Activated naive CD8-positive, alpha-beta T cell treated with anti-CD3 and anti-CD28 coated beads for 36 hours (primary cell): ENCODE measurements around the gene HEATR5B. TPM values are rescaled to one million over a fixed set of nuclear protein-coding genes. Genes with fewer than 3 reads are reported as not detected.
A peak's percentile ranks its signal among the peaks of the same experiment; 100 is the strongest.

Source experiments
- DNase-seq: peaks from one replicate; pipeline ENCODE4 v3.0.0; 2021
- H3K27ac Mint-ChIP-seq: one replicate; pipeline ENCODE4 v1.8.0; 2022; ENCODE audit warnings: mild to moderate bottlenecking, moderate library complexity, mixed read lengths
- H3K27me3 Mint-ChIP-seq: one replicate; pipeline ENCODE4 v1.8.0; 2022; ENCODE audit warnings: mild to moderate bottlenecking, mixed read lengths
- H3K36me3 Mint-ChIP-seq: one replicate; pipeline ENCODE4 v1.8.0; 2021; ENCODE audit warnings: mild to moderate bottlenecking, mixed read lengths
- H3K4me1 Mint-ChIP-seq: one replicate; pipeline ENCODE4 v1.8.0; 2021; ENCODE audit warnings: mixed read lengths
- H3K4me3 Mint-ChIP-seq: one replicate; pipeline ENCODE4 v1.8.0; 2022; ENCODE audit warnings: mild to moderate bottlenecking, moderate library complexity, mixed read lengths
- H3K9me3 Mint-ChIP-seq: one replicate; pipeline ENCODE4 v1.8.0; 2022; ENCODE audit warnings: mixed read lengths
- total RNA-seq, 2 experiments: library from RNA; stranded (reverse); gene quantifications; one replicate each; pipeline ENCODE4 v1.2.3, GENCODE V29; 2021

Gene HEATR5B
- total RNA-seq: 10 to 100 TPM; 14.5 to 14.6 TPM

DNA sequence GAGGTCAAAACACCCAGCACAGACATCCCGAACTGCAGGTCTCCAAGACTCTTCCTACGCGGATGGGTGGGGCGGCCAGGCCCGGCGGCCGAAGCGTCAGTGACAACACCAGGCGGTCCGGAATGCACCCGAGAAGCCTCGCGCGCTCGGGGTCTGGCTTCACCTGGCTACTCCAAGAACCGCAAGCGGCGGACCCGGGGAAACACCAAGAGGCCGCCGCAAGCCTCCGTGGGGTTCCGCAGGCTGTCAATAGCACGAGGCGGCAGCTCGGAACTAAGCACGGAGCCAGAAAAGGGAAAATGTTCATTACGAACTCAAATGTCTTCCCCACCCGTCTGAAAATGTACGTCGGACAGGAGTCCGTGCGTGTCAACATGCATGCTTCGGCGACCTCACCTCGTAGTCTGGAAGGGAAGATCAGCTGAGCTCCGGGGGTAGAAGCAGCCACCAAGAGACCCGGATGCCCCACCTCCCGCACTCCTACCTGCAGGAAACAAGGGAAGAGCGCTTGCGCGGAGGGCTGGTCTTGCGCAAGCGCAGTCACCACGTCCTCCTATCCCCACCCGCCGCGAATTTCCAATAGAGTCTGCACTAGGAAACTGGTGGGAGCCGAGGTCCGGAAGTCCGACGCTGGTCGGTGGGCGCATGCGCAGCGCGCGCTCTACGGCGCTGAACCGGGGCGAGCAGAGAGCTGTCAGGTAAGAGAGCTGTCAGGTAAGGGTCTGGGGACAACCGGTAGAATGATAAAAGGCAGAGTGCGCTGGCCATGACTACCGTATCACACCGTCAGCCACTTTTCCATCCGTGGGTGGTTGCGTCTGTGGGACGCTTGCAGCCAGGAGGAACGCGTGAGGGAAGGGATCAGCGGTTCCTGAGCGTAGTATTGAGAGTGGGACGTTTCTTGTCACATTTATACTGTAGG is at the start of gene HEATR5B, which contains the start of gene GPATCH11:
TSS of gene HEATR5B (minus strand) at position 500 of the 922 bp plus-strand sequence. CDS start 958 bp downstream, outside the sequence.
TSS of gene GPATCH11 (plus strand) at position 646 of the 922 bp plus-strand sequence. CDS start 3,864 bp downstream, outside the sequence.
- H3K9me3 Mint-ChIP-seq: peaks cover 2% of the 10 kb centered on the region
- H3K27ac Mint-ChIP-seq: no peak within 1 kb of the TSS
- peak; percentile 93 for DNase-seq
- H3K27me3 Mint-ChIP-seq: no peaks in the 10 kb centered on the region
- peaks cover 33% of the 10 kb centered on the region for H3K36me3 Mint-ChIP-seq
- H3K4me3 Mint-ChIP-seq: no peak within 1 kb of the TSS
- peaks cover 42% of the 10 kb centered on the region for H3K4me1 Mint-ChIP-seq

DNA sequence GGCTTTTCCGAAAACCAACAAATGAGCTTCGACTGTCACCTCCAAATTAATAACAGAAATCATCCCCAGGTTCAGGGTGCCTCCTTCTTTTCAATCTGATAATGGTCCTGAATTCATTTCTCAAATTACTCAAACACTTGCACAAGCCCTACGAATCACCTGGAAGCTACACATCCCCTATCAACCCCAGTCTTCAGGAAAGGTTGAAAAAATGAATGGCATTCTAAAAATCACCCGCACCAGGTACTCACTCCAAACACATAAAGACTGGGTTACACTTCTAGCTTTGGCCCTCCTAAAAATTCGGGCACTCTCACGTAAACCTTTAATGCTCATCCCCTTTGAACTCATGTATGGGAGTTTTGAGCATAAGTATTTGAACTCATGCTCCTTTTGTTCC is 48.7 kb upstream of the HEATR5B start:
- Mint-ChIP-seq H3K27me3 (no peaks in the 10 kb centered on the region), H3K27ac (no peak overlapping the region), H3K9me3 (peaks cover 2% of the 10 kb centered on the region), H3K4me3 (no peak overlapping the region), H3K4me1 (no peaks in the 10 kb centered on the region), H3K36me3 (peaks cover 50% of the 10 kb centered on the region)
- no peak for DNase-seq

DNA sequence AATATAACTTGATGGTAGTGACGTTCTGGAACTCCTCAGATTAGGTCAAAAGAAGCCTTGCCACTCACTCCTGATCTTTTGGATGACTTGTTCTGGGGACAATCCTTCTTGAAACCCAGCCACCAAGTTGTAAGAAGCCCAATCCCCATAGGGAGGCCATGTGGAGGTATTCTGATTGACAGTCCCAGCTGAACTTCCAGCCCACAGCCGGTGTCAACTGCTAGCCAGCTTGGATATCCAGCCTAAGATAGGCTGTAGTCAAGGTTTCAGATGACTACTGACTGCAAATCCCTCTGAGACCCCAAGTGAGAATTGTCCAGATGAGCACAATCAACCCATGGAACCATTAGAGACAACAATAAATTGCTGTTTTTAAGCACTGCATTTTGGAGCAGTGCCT is 41.2 kb upstream of the HEATR5B start:
- H3K27ac Mint-ChIP-seq: no peak overlapping the region

DNA sequence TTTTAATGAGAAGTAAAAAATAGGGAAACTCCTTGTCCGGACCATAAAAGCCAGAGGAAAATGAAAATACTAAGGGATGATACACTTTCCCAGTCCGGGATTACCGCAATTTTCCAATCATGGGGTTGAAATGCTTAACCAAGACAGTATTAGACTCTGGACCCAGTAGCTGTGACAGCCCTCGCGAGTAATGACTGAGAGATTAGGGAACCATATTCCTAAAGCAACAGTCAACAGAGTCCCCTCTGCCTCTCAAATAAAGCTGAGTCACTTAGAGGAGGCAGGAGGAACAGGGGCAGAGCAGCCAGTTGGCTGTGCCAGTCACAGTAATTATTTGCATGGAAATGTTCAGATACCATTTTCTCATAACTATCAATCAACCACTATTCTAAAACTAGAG is 35.0 kb upstream of the HEATR5B start:
- Mint-ChIP-seq H3K4me1 (no peaks in the 10 kb centered on the region), H3K27ac (no peak overlapping the region), H3K27me3 (no peaks in the 10 kb centered on the region), H3K9me3 (no peaks in the 10 kb centered on the region), H3K36me3 (peaks cover 19% of the 10 kb centered on the region), H3K4me3 (no peak overlapping the region)
- DNase-seq: no peak

More for the DNA sequence above, 41.2 kb upstream of the HEATR5B start:
- no peak for DNase-seq
- H3K4me1 Mint-ChIP-seq: no peaks in the 10 kb centered on the region
- no peak overlapping the region for H3K4me3 Mint-ChIP-seq
- H3K36me3 Mint-ChIP-seq: peaks cover 40% of the 10 kb centered on the region
- H3K27me3 Mint-ChIP-seq: no peaks in the 10 kb centered on the region
- H3K9me3 Mint-ChIP-seq: no peaks in the 10 kb centered on the region

DNA sequence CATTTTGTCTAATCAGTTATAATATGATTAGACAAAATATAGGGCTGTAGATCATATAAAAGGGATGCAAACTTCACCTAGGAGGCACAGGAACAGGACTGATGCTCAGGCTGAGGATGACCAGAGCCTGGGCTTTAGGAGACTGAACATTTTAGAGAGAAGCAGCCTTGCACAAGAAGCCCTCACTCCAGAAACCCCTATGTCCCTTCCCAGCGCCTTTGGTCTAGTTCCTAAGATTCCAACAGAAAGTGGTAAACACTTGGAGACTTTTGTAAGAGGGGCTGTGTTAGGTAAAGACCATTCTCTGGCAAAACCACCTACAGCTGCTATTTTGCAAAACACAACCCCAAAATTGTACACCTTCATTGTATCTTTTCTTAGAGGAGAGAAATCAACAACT is 33.4 kb upstream of the HEATR5B start:
- peaks cover 16% of the 10 kb centered on the region for H3K36me3 Mint-ChIP-seq
- no peaks in the 10 kb centered on the region for H3K27me3 Mint-ChIP-seq
- no peaks in the 10 kb centered on the region for H3K9me3 Mint-ChIP-seq

DNA sequence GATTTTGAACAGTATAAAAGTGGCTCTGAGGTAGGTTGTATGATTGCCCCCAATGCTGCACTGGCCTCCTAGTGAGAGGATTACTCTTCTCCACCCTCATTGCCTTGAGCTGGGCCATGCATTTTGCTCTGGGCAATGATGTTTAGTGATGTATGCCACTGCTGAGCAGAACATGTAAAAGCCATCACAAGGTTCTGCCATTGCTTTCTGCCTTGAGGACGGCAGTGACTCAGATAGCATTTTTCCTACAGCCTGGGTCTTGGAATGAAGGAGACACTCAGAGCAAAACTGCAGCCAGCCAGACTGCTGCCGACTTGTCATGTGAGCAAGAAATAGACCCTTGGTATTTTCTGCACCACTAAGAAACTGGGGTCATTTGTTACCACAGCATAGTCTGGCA is 27.8 kb upstream of the HEATR5B start:
- Mint-ChIP-seq H3K27me3 (no peaks in the 10 kb centered on the region), H3K9me3 (no peaks in the 10 kb centered on the region), H3K27ac (no peak overlapping the region), H3K4me3 (no peak overlapping the region), H3K36me3 (peaks cover 22% of the 10 kb centered on the region), H3K4me1 (no peaks in the 10 kb centered on the region)
- no peak for DNase-seq

More for the DNA sequence above, 33.4 kb upstream of the HEATR5B start:
- DNase-seq: no peak
- H3K27ac Mint-ChIP-seq: no peak overlapping the region
- no peaks in the 10 kb centered on the region for H3K4me1 Mint-ChIP-seq
- no peak overlapping the region for H3K4me3 Mint-ChIP-seq

DNA sequence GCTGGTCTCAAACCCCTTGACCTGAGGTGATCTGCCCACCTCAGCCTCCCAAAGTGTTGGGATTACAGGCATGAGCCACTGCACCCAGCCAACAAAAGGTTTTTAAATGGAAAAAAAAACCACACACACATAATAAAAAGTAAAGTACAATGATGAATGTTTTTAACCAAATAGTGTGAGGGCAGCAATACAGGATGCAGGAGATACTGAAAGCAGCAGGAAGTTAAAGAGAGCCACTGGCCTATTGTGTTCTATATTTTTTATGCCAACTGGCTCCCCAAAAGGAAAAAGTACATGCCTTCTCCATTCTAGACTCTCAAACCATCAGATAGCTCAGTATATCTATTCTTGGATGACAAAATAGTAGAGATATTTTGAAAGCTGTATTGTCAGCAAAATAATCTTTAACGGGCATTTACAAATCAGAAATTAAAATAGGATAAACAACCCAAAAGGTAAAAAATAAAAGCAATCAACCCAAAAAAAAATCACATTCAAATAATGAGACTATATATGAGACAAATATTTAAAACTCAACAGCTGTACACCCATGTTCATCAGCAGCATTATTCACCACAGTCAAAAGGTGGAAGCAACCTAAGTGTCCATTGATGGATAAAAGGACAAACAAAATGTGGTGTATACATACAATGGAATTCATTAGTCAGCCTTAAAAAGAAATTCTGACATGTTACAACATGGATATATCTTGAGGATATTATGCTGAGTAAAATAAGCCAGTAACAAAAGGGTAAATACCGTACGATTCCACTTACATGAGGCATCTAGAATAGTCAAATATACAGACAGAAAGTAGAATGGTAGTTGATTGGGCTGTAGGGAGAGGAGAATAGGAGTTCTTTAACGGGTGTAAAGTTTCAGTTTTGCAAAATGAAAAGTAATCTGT is 26.4 kb upstream of the HEATR5B start:
- no peak overlapping the region for H3K27ac Mint-ChIP-seq
- H3K4me3 Mint-ChIP-seq: no peak overlapping the region
- peaks cover 18% of the 10 kb centered on the region for H3K36me3 Mint-ChIP-seq
- no peak for DNase-seq
- no peaks in the 10 kb centered on the region for H3K9me3 Mint-ChIP-seq
- H3K27me3 Mint-ChIP-seq: no peaks in the 10 kb centered on the region
- H3K4me1 Mint-ChIP-seq: no peaks in the 10 kb centered on the region

DNA sequence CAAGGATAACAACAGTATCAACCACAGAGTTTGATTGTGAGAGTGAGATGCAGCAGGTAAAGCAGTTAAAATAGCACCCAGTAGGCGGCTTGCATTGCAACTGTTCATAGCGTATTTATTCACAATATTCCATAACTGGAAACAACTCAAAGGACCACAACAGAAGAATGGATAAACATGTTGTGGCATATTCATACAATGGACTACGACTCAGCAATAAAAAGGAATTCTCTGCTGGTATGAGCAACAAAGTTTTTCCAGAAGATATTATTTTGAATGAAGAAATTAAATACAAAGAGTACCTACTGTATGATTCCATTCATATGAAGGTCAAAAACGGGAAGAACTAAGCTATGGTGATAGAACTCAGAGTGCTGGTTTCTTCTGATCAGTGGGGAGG is 25.4 kb upstream of the HEATR5B start:
- Mint-ChIP-seq H3K27me3 (no peaks in the 10 kb centered on the region), H3K4me3 (no peak overlapping the region), H3K27ac (no peak overlapping the region), H3K9me3 (no peaks in the 10 kb centered on the region), H3K4me1 (no peaks in the 10 kb centered on the region), H3K36me3 (peaks cover 16% of the 10 kb centered on the region)
- DNase-seq: no peak

DNA sequence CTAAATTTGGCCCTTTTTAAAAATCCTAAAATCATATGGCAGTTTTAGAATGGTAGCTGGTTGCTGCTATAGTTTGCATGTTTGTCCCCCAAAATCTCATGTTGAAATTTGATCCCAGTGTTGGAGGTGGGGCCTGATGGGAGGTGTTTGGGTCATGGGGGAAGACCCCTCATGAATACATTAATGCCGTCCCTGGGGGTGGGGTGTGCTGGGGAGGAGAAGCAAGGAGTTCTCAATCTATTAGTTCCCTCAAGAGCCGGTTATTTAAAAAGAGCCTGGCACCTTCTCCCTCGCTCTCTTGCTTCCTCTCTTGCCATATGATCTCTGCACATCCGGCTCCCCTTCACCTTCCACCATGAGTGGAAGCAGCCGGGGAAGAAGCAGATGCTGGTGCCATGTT is 21.0 kb upstream of the HEATR5B start:
- H3K4me3 Mint-ChIP-seq: no peak overlapping the region
- no peaks in the 10 kb centered on the region for H3K4me1 Mint-ChIP-seq
- DNase-seq: no peak
- H3K36me3 Mint-ChIP-seq: peaks cover 17% of the 10 kb centered on the region
- no peak overlapping the region for H3K27ac Mint-ChIP-seq
- no peaks in the 10 kb centered on the region for H3K27me3 Mint-ChIP-seq
- H3K9me3 Mint-ChIP-seq: no peaks in the 10 kb centered on the region

DNA sequence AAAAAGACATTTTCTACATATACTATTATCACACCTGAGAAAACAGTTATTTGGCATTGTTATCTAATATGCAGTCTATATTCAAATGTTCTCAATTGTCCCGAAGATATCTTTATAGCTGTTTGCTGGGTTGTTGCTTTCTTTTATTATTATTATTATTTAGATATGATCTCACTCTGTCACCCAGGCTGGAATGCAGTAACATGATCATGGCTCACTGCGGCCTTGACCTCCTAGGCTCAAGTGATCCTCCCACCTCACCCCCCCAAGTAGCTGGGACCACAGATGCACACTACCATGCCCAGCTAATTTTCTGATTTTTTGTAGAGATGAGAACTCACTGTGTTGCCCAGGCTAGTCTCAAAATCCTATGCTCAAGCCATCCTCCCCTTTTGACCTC is 20.0 kb upstream of the HEATR5B start:
- no peaks in the 10 kb centered on the region for H3K4me1 Mint-ChIP-seq
- H3K27me3 Mint-ChIP-seq: no peaks in the 10 kb centered on the region
- no peaks in the 10 kb centered on the region for H3K9me3 Mint-ChIP-seq
- H3K4me3 Mint-ChIP-seq: no peak overlapping the region
- no peak overlapping the region for H3K27ac Mint-ChIP-seq
- DNase-seq: no peak
- H3K36me3 Mint-ChIP-seq: peaks cover 19% of the 10 kb centered on the region

DNA sequence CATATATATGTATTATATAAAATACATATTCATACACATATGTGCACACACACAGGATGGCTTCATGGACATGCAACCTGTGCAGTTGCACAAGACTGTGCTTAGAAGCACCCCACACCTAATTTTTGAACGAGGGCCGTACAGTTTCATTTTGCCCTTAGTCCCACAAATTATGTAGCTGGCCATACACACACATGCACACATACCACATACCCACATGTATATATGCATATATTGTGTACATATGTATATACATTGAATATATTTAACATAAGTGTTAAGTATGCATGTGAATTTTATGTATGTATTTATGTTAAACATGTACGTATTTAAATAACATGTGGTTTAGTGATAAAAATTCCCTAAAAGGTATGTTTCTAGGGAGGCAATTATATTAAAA is 18.4 kb upstream of the HEATR5B start:
- DNase-seq: no peak
- Mint-ChIP-seq H3K27me3 (no peaks in the 10 kb centered on the region), H3K4me3 (no peak overlapping the region), H3K4me1 (no peaks in the 10 kb centered on the region), H3K36me3 (peaks cover 11% of the 10 kb centered on the region), H3K9me3 (no peaks in the 10 kb centered on the region), H3K27ac (no peak overlapping the region)

DNA sequence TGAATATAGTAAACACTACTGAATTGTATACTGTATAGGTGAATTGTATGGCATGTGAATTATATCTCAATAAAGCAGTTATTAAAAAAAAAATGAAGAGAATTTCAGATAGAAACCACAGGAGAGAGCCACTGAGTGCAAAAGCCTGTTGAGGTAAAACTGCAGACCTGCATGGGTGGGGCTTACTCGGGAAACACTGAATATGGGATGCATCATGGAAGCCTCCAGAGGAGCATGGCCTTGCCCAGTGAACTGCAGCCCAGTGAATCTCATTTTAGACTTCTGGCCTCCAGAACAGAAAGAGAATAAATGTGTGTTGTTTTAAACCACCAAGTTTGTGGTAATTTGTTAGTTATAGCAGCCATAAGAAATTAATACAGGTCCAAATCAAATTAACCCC is 15.9 kb upstream of the HEATR5B start:
- no peaks in the 10 kb centered on the region for H3K27me3 Mint-ChIP-seq
- DNase-seq: no peak
- no peaks in the 10 kb centered on the region for H3K4me1 Mint-ChIP-seq
- H3K9me3 Mint-ChIP-seq: no peaks in the 10 kb centered on the region
- H3K4me3 Mint-ChIP-seq: no peak overlapping the region
- no peak overlapping the region for H3K27ac Mint-ChIP-seq
- peaks cover 11% of the 10 kb centered on the region for H3K36me3 Mint-ChIP-seq

DNA sequence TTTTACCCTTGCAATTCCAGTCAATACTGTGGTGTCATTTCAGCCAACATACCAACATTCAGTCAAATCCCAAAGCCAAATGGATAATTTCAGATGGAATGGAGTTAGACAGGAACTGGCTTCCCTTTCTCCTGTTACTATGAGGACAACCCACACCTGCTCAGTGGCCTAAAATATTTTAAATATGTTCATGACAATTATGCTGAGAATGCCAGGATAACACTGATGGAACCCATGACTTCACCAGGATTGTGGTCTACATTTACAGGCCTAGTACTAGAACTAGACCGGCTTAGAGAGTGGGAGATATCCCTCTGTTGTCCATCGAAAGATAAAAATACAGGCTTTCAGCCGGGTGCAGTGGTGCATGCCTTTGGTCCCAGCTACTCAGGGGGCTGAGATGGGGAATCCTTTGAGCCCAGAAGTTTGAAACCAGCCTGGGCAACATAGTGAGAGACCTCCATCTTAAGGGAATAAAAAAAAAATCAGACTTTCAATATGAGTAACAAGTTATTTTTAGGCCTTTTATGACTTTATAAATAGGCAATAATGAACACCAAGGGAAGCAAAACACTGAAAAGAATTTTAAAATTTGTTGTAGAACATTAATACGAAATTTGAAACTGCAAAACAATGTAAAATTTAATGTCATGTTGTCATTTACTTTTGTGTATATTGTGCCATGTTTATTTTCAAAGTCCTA is 14.4 kb upstream of the HEATR5B start:
- H3K36me3 Mint-ChIP-seq: peaks cover 11% of the 10 kb centered on the region
- no peaks in the 10 kb centered on the region for H3K4me1 Mint-ChIP-seq
- no peak overlapping the region for H3K4me3 Mint-ChIP-seq
- no peak for DNase-seq
- H3K27me3 Mint-ChIP-seq: no peaks in the 10 kb centered on the region
- no peak overlapping the region for H3K27ac Mint-ChIP-seq
- no peaks in the 10 kb centered on the region for H3K9me3 Mint-ChIP-seq

DNA sequence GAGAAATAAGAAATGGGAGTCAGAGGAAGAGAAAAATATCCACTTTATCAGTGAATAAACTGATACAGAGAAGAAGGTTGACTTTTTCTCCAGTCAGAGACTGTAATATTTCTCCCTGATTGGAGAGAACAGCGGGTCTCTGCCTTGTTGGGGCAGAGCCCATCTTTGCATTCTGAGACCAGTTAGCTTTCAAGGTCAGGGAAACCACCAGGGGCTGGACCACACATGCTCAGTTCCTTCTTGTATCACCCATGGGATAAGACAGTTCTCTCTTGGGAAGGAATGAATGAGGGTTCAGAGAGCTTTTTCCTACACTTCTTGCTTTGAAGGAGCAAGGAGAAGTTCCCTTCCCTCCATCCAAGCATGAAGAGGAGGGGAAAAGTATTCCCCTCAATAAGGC is 12.4 kb upstream of the HEATR5B start:
- Mint-ChIP-seq H3K27ac (no peak overlapping the region), H3K4me3 (no peak overlapping the region), H3K4me1 (no peaks in the 10 kb centered on the region), H3K9me3 (no peaks in the 10 kb centered on the region), H3K36me3 (peaks cover 11% of the 10 kb centered on the region), H3K27me3 (no peaks in the 10 kb centered on the region)
- no peak for DNase-seq

DNA sequence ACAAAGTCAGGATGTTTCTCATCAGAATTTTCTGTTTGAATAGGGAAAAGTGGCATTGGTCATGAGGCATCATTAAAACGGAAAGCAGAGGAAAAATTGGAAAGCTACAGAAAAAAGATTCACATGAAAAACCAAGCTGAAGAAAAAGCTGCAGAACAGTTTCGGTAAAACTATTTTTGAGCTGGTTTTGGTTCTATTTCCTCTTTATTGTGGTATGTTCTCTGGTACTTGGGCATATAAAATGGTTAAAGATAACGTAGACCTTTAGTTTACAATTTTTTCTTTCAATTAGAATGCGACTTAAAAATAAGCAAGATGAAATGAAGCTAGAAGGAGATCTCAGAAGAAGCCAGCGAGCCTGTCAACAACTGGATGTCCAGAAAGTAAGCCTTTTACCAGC is 7.7 kb upstream of the HEATR5B start:
- Mint-ChIP-seq H3K27me3 (no peaks in the 10 kb centered on the region), H3K4me3 (no peak overlapping the region), H3K36me3 (peaks cover 6% of the 10 kb centered on the region), H3K4me1 (peaks cover 5% of the 10 kb centered on the region), H3K9me3 (no peaks in the 10 kb centered on the region), H3K27ac (peak overlapping the region; percentile 1)
- DNase-seq: no peak
